ENCODE data around the gene ADGRL2.

Gene ADGRL2

DNA sequence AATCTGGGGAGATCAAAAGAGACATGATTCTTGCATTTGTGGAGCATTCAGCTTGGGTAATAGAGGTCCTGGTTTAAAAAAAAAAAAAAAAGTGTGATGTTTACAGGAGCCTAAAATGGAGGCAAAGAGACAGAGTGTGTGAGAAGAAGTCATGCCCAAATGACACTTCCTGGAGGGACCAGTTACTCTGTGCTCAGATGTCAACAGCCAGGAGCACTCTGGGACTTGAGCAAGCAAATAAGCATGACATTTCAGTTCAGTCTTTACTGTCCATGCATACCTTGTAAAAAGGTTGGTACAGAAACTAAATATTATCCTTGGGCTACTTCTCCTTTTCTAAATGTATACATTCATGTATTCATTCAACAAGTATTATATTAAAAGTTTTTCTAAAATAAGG lies 25.2 kb upstream of the ADGRL2 start:
- no peak for DNase-seq (ENCODE audit: low read depth, low spot score)
- TF ChIP-seq SUZ12 (IDR thresholded peaks at IDR 0.05; ENCODE audit: extremely low read depth, insufficient read depth, insufficient read length) = no peak
- no peak for TF ChIP-seq YY1 (IDR thresholded peaks at IDR 0.05; ENCODE audit: insufficient read depth, insufficient read length)
- no peak for TF ChIP-seq ZNF274 (IDR thresholded peaks at IDR 0.05; ENCODE audit: low read depth, low read length)
- no peak overlapping the region for H3K4me3 ChIP-seq (ENCODE audit: insufficient read length, low read depth)
- no peak overlapping the region for H3K9ac ChIP-seq (ENCODE audit: insufficient read length, low read depth)
- no peaks in the 10 kb centered on the region for H3K9me3 ChIP-seq (ENCODE audit: insufficient read depth, low read length)
- no peaks in the 10 kb centered on the region for H3K27me3 ChIP-seq (ENCODE audit: insufficient read depth, insufficient read length)
- H3K36me3 ChIP-seq (ENCODE audit: insufficient read depth, insufficient read length, low read length) = no peaks in the 10 kb centered on the region
- no peaks in the 10 kb centered on the region for H3K4me1 ChIP-seq (ENCODE audit: insufficient read depth, insufficient read length)

DNA sequence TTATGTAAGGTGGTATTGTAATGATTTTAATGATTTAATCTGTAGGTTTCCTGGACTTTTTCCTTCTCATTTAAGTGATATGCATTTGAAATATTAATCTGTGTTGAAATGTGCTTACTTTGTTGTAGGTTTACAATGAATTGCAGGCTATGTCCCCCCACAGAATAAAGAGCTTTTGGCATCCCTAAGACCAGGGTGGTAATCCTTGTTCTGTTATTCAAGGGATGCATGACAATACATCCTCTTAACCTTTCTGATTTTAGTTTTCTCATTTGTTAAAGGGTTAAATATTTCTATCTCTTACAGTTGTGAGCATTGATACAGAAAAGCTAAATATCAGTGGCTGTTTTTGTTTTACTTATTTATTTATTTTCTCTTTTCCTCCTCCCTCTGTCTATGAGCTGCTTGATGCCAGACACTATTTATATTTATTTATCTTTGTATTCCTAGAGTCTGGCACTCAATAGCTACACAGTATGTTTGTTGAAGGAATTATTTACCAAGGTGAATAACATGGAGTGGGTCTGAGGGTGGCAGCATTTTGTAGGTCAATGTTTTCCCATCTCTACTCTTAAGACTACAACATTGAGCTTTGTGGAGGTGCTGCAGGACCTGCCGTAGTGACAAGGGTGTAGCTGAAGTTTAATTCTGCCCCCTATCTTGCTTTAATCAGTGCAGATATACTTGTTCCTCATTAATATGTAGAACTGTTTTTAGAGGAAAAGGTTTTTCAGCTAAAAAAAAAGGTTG lies 19.9 kb upstream of the ADGRL2 start:
- Histone ChIP-seq H3K9ac (ENCODE audit: insufficient read length, low read depth) (no peak overlapping the region), H3K36me3 (ENCODE audit: insufficient read depth, insufficient read length, low read length) (no peaks in the 10 kb centered on the region), H3K9me3 (ENCODE audit: insufficient read depth, low read length) (no peaks in the 10 kb centered on the region), H3K4me1 (ENCODE audit: insufficient read depth, insufficient read length) (no peaks in the 10 kb centered on the region), H3K4me3 (ENCODE audit: insufficient read length, low read depth) (no peak overlapping the region), H3K27me3 (ENCODE audit: insufficient read depth, insufficient read length) (no peaks in the 10 kb centered on the region)
- TF ChIP-seq YY1 (IDR thresholded peaks at IDR 0.05; ENCODE audit: insufficient read depth, insufficient read length) (no peak), ZNF274 (IDR thresholded peaks at IDR 0.05; ENCODE audit: low read depth, low read length) (no peak), SUZ12 (IDR thresholded peaks at IDR 0.05; ENCODE audit: extremely low read depth, insufficient read depth, insufficient read length) (no peak)
- DNase-seq (ENCODE audit: low read depth, low spot score) = peak; percentile 16

- Histone ChIP-seq H3K9me3 (ENCODE audit: insufficient read depth, low read length) (no peaks in the 10 kb centered on the region), H3K36me3 (ENCODE audit: insufficient read depth, insufficient read length, low read length) (no peaks in the 10 kb centered on the region), H3K4me3 (ENCODE audit: insufficient read length, low read depth) (no peak overlapping the region), H3K27me3 (ENCODE audit: insufficient read depth, insufficient read length) (no peaks in the 10 kb centered on the region), H3K9ac (ENCODE audit: insufficient read length, low read depth) (no peak overlapping the region), H3K4me1 (ENCODE audit: insufficient read depth, insufficient read length) (no peaks in the 10 kb centered on the region)
- TF ChIP-seq ZNF274 (IDR thresholded peaks at IDR 0.05; ENCODE audit: low read depth, low read length) (no peak), SUZ12 (IDR thresholded peaks at IDR 0.05; ENCODE audit: extremely low read depth, insufficient read depth, insufficient read length) (no peak), YY1 (IDR thresholded peaks at IDR 0.05; ENCODE audit: insufficient read depth, insufficient read length) (no peak)
- no peak for DNase-seq (ENCODE audit: low read depth, low spot score)
Observed at GRCh38 chr1:81781749-81782148, 19.0 kb upstream of the ADGRL2 start.

GRCh38 chr1:81792184-81792583 lies 8.6 kb upstream of the ADGRL2 start:
- H3K4me3 ChIP-seq (ENCODE audit: insufficient read length, low read depth) = no peak overlapping the region
- no peak for TF ChIP-seq SUZ12 (IDR thresholded peaks at IDR 0.05; ENCODE audit: extremely low read depth, insufficient read depth, insufficient read length)
- no peak for TF ChIP-seq ZNF274 (IDR thresholded peaks at IDR 0.05; ENCODE audit: low read depth, low read length)
- TF ChIP-seq YY1 (IDR thresholded peaks at IDR 0.05; ENCODE audit: insufficient read depth, insufficient read length) = no peak
- H3K36me3 ChIP-seq (ENCODE audit: insufficient read depth, insufficient read length, low read length) = no peaks in the 10 kb centered on the region
- no peak for DNase-seq (ENCODE audit: low read depth, low spot score)
- no peaks in the 10 kb centered on the region for H3K4me1 ChIP-seq (ENCODE audit: insufficient read depth, insufficient read length)
- no peaks in the 10 kb centered on the region for H3K27me3 ChIP-seq (ENCODE audit: insufficient read depth, insufficient read length)
- no peak overlapping the region for H3K9ac ChIP-seq (ENCODE audit: insufficient read length, low read depth)
- H3K9me3 ChIP-seq (ENCODE audit: insufficient read depth, low read length) = no peaks in the 10 kb centered on the region

DNA sequence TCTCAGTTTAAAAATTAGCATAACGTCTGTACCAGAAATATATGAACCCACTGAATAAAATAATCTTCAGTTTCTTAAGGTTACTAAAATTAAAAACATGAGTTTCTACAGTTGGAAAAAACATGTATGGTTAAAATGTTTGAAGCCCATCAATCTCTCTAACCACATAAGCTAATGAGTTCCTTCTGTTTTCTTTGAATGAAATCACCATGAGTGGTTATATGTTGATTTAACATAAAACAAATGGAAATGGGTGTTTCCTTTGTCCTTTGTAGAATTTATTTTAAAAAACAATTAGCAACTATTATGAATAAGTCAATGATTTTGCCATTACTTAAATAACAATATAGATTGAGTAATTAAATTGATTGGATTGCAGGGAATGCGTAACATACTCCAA lies 3.0 kb upstream of the ADGRL2 start:
- TF ChIP-seq YY1 (IDR thresholded peaks at IDR 0.05; ENCODE audit: insufficient read depth, insufficient read length) (no peak), SUZ12 (IDR thresholded peaks at IDR 0.05; ENCODE audit: extremely low read depth, insufficient read depth, insufficient read length) (no peak), ZNF274 (IDR thresholded peaks at IDR 0.05; ENCODE audit: low read depth, low read length) (no peak)
- H3K4me3 ChIP-seq (ENCODE audit: insufficient read length, low read depth) = no peak overlapping the region
- peaks cover 2% of the 10 kb centered on the region for H3K4me1 ChIP-seq (ENCODE audit: insufficient read depth, insufficient read length)
- no peaks in the 10 kb centered on the region for H3K27me3 ChIP-seq (ENCODE audit: insufficient read depth, insufficient read length)
- H3K9ac ChIP-seq (ENCODE audit: insufficient read length, low read depth) = no peak overlapping the region
- DNase-seq (ENCODE audit: low read depth, low spot score) = no peak
- no peaks in the 10 kb centered on the region for H3K9me3 ChIP-seq (ENCODE audit: insufficient read depth, low read length)
- H3K36me3 ChIP-seq (ENCODE audit: insufficient read depth, insufficient read length, low read length) = no peaks in the 10 kb centered on the region

DNA sequence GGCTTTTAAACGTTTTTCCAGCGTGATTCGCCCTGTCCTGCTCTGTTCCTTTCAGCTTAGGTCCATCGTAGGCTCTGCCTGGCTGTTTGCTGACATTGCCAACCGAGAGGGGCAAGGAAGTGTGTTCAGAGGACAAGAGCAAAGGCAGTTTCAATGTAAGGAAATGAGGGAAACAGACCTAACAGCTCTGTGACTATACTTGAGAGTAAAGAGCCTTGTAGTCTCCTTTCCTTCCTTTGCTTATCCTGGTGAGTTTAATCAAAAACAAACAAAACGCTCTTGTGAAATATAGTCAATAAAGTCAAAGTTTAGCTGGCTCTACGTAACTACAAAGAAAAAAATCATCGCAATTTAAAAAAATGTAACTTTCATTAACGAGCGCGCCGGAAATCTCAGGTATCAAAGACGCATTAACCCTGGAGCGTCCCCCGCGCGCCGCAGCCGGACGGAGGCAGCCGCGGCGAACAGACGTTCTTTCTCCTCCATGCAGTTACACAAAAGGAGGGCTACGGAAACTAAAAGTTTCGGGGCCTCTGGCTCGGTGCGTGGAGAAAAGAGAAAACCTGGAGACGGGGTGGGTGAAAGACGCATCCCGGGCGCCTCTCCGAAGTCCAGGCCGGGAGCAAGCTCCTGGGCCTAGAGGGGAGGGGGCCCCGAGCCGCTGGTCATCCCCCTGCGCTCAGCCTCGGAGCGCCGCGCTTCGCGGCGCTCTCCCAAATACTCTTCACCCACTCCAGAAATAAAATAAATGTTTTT lies 617 bp upstream of the ADGRL2 start:
- Histone ChIP-seq H3K9ac (ENCODE audit: insufficient read length, low read depth) (peak overlapping the region; percentile 99), H3K9me3 (ENCODE audit: insufficient read depth, low read length) (no peaks in the 10 kb centered on the region), H3K36me3 (ENCODE audit: insufficient read depth, insufficient read length, low read length) (no peaks in the 10 kb centered on the region), H3K27me3 (ENCODE audit: insufficient read depth, insufficient read length) (no peaks in the 10 kb centered on the region), H3K4me3 (ENCODE audit: insufficient read length, low read depth) (peak overlapping the region; percentile 96), H3K4me1 (ENCODE audit: insufficient read depth, insufficient read length) (peaks cover 2% of the 10 kb centered on the region)
- DNase-seq (ENCODE audit: low read depth, low spot score) = peak; percentile 85
- TF ChIP-seq YY1 (IDR thresholded peaks at IDR 0.05; ENCODE audit: insufficient read depth, insufficient read length) (no peak), ZNF274 (IDR thresholded peaks at IDR 0.05; ENCODE audit: low read depth, low read length) (no peak), SUZ12 (IDR thresholded peaks at IDR 0.05; ENCODE audit: extremely low read depth, insufficient read depth, insufficient read length) (no peak)

Data from NT2/D1 (cell line).